IMR-90 (cell line): ENCODE results near the gene RHOH. TPM values are rescaled to one million over a fixed set of nuclear protein-coding genes. Genes with fewer than 3 reads are reported as not detected.

ENCODE experiments used
- ATAC-seq: fragments of 200-7000 bp; cut with Tn5 transposase; 2 replicates; pipeline ENCODE4 v1.9.1; 2020; ENCODE audit warnings: low read depth, mild to moderate bottlenecking, moderate library complexity
- BruUV-seq: library from RNA; stranded (reverse); fragments of 400-500 nt; replicated peaks from 2 replicates; lab custom pipeline; 2021; lab: Mats Ljungman, UMichigan
- CTCF ChIA-PET: fragments of 300-600 bp; formaldehyde crosslinking; extraction: SDS; loops from one replicate; lab custom pipeline; 2021; ENCODE audit warnings: antibody characterized with exemption; lab: Yijun Ruan, JAX
- POLR2A ChIA-PET: fragments of 300-600 bp; sonication (Branson Sonifier 250); formaldehyde crosslinking; loops from one replicate; lab custom pipeline; 2022; ENCODE audit warnings: antibody characterized with exemption; ENCODE audit not compliant: unreplicated experiment; lab: Charles Lee
- DNase-seq: peaks from one replicate; pipeline ENCODE4 v3.0.0; 2013
- H2AFZ ChIP-seq: replicated peaks from 2 replicates; pipeline ENCODE3; 2013; ENCODE audit warnings: low read length, mild to moderate bottlenecking; ENCODE audit not compliant: poor library complexity
- H2AK5ac ChIP-seq: 2 replicates; pipeline ENCODE4 v1.6.1; 2013; ENCODE audit warnings: low read depth, low read length, inconsistent platforms
- H2AK9ac ChIP-seq: replicated peaks from 2 replicates; pipeline ENCODE3; 2013; ENCODE audit warnings: mild to moderate bottlenecking, low read depth, low read length, moderate library complexity; ENCODE audit not compliant: poor library complexity
- H2BK120ac ChIP-seq: 2 replicates; pipeline ENCODE4 v1.6.1; 2013; ENCODE audit warnings: low read depth, low read length, inconsistent platforms
- H2BK15ac ChIP-seq: 3 replicates; pipeline ENCODE4 v1.6.1; 2013; ENCODE audit warnings: low read depth, low read length, inconsistent platforms
- H2BK20ac ChIP-seq: 2 replicates; pipeline ENCODE4 v1.6.1; 2013; ENCODE audit warnings: low read depth, mild to moderate bottlenecking, inconsistent platforms, low read length, moderate library complexity
- H2BK5ac ChIP-seq: 2 replicates; pipeline ENCODE4 v1.6.1; 2013; ENCODE audit warnings: mild to moderate bottlenecking, low read depth, low read length, inconsistent platforms; ENCODE audit not compliant: poor library complexity, severe bottlenecking
- H3K14ac ChIP-seq: replicated peaks from 2 replicates; pipeline ENCODE4 v1.6.1; 2013; ENCODE audit warnings: low read depth, low read length, inconsistent platforms
- H3K18ac ChIP-seq: 2 replicates; pipeline ENCODE4 v1.6.1; 2013; ENCODE audit warnings: low read depth, low read length, control low read depth
- H3K23ac ChIP-seq: 2 replicates; pipeline ENCODE4 v1.6.1; 2013; ENCODE audit warnings: low read depth, low read length, inconsistent platforms
- H3K27ac ChIP-seq: 2 replicates; pipeline ENCODE4 v1.5.1; 2013; ENCODE audit warnings: mild to moderate bottlenecking, control low read depth, low read length; ENCODE audit not compliant: insufficient read depth
- H3K27me3 ChIP-seq: 2 replicates; pipeline ENCODE4 v1.6.1; 2013; ENCODE audit warnings: low read length; ENCODE audit not compliant: control insufficient read depth, insufficient read depth
- H3K36me3 ChIP-seq: 2 replicates; pipeline ENCODE4 v1.6.1; 2013; ENCODE audit warnings: low read length, mixed read lengths; ENCODE audit not compliant: control insufficient read depth, insufficient read depth
- H3K4ac ChIP-seq: 2 replicates; pipeline ENCODE4 v1.6.1; 2013; ENCODE audit warnings: low read depth, low read length, inconsistent platforms
- H3K4me1 ChIP-seq: 2 replicates; pipeline ENCODE4 v1.6.1; 2013; ENCODE audit warnings: low read length, mixed read lengths; ENCODE audit not compliant: control insufficient read depth, insufficient read depth
- H3K4me2 ChIP-seq: 2 replicates; pipeline ENCODE4 v1.6.1; 2013; ENCODE audit warnings: low read depth, mild to moderate bottlenecking, control low read depth, low read length, moderate library complexity
- H3K4me3 ChIP-seq: 2 replicates; pipeline ENCODE4 v1.5.1; 2013; ENCODE audit warnings: low read depth, mild to moderate bottlenecking, control low read depth, low read length, moderate library complexity; ENCODE audit not compliant: insufficient read depth
- H3K56ac ChIP-seq: 2 replicates; pipeline ENCODE4 v1.6.1; 2013; ENCODE audit warnings: low read length, inconsistent platforms; ENCODE audit not compliant: insufficient read depth; ENCODE audit errors: extremely low read depth
- H3K79me1 ChIP-seq, 2 experiments: 2 replicates each; pipeline ENCODE4 v1.6.1; 2013; ENCODE audit warnings: low read length in 2 of 2, inconsistent platforms in 1 of 2, low read depth in 1 of 2
- H3K9ac ChIP-seq: 2 replicates; pipeline ENCODE4 v1.6.1; 2013; ENCODE audit warnings: low read depth, low read length, control low read depth
- H3K9me1 ChIP-seq: 2 replicates; pipeline ENCODE4 v1.6.1; 2013; ENCODE audit warnings: low read length, inconsistent platforms; ENCODE audit not compliant: insufficient read depth
- H3K9me3 ChIP-seq: 2 replicates; pipeline ENCODE4 v1.6.1; 2013; ENCODE audit warnings: low read length; ENCODE audit not compliant: control insufficient read depth, insufficient read depth
- H4K20me1 ChIP-seq: 2 replicates; pipeline ENCODE4 v1.6.1; 2013; ENCODE audit warnings: low read length, inconsistent platforms; ENCODE audit not compliant: insufficient read depth
- H4K5ac ChIP-seq: 2 replicates; pipeline ENCODE4 v1.6.1; 2013; ENCODE audit warnings: mild to moderate bottlenecking, low read depth, low read length, control low read depth
- H4K8ac ChIP-seq, 2 experiments: 2 replicates each; pipeline ENCODE4 v1.6.1; 2013; ENCODE audit warnings: low read depth in 2 of 2, low read length in 2 of 2, control low read depth in 1 of 2, inconsistent platforms in 1 of 2
- H4K91ac ChIP-seq: 2 replicates; pipeline ENCODE4 v1.6.1; 2013; ENCODE audit warnings: low read depth, low read length, inconsistent platforms; ENCODE audit not compliant: insufficient read depth
- CEBPB ChIP-seq: IDR thresholded peaks from 2 replicates; pipeline ENCODE4 v1.6.1; 2012; ENCODE audit warnings: low read depth, low read length, improper control_type of control experiment
- MAZ ChIP-seq: IDR thresholded peaks from 2 replicates; pipeline ENCODE4 v1.6.1; 2012; ENCODE audit warnings: low read depth, mild to moderate bottlenecking, low read length, improper control_type of control experiment, moderate library complexity, borderline replicate concordance
- NFE2L2 ChIP-seq: fragments of 150-350 bp; IDR thresholded peaks from 2 replicates; pipeline ENCODE4 v1.6.1; 2016; ENCODE audit warnings: low read depth, mild to moderate bottlenecking, low read length
- POLR2A ChIP-seq: IDR thresholded peaks from 2 replicates; pipeline ENCODE4 v1.6.1; 2012; ENCODE audit warnings: mild to moderate bottlenecking, low read depth, low read length
- RAD21 ChIP-seq: IDR thresholded peaks from 2 replicates; pipeline ENCODE4 v1.6.1; 2012; ENCODE audit warnings: low read length, improper control_type of control experiment
- RCOR1 ChIP-seq: IDR thresholded peaks from 2 replicates; pipeline ENCODE4 v1.6.1; 2012; ENCODE audit warnings: mild to moderate bottlenecking, low read length, improper control_type of control experiment; ENCODE audit not compliant: insufficient replicate concordance
- RFX5 ChIP-seq: IDR thresholded peaks from 2 replicates; pipeline ENCODE4 v1.8.0; 2012; ENCODE audit warnings: low read depth, mild to moderate bottlenecking, low read length, moderate library complexity
- SMC3 ChIP-seq: fragments of 150-350 bp; IDR thresholded peaks from 2 replicates; pipeline ENCODE4 v1.6.1; 2016; ENCODE audit warnings: low read depth, mild to moderate bottlenecking, antibody characterized with exemption, low read length, moderate library complexity
- WGBS, 2 experiments: methylation state at CpG; one replicate each; pipeline versions ENCODE4 v1.1.5 to v1.1.7; 2013; ENCODE audit warnings: missing lambda C conversion rate in 2 of 2; ENCODE audit not compliant: insufficient read length in 1 of 2; ENCODE audit errors: extremely low coverage in 2 of 2; 5-methylcytosine and 5-hydroxymethylcytosine counted together
- dilution Hi-C: fragments of 300-500 bp; cut with HindIII; formaldehyde crosslinking; loops from one replicate; pipeline ENCODE4 v1.14.3; 2018; ENCODE audit warnings: low sequenced_read_pairs; ENCODE audit not compliant: unreplicated experiment
- in situ Hi-C: fragments of 300-500 bp; cut with MboI; formaldehyde crosslinking; loops from 3 replicates; pipeline ENCODE4 v1.14.3; 2019; ENCODE audit warnings: low sequenced_read_pairs, inconsistent platforms, mixed read lengths
- intact Hi-C: fragments of 100-400 bp; cut with micrococcal nuclease; formaldehyde crosslinking; loops from 2 replicates; pipeline ENCODE4 v1.10.0; 2022
- polyA plus RNA-seq, 3 experiments: library from polyadenylated mRNA; depleted of rRNA; stranded (reverse); fragments of >200 nt; gene quantifications; 2 replicates each; pipeline ENCODE4 v1.2.3, GENCODE V29; 2012; ENCODE audit warnings: low replicate concordance in 1 of 3
- total RNA-seq: library from RNA; depleted of rRNA; stranded (reverse); fragments of >200 nt; gene quantifications from 2 replicates; pipeline ENCODE4 v1.2.3, GENCODE V29; 2012
- TF ChIP-seq, protein P1 (sequence below): conservative IDR thresholded peaks from 2 replicates; pipeline ENCODE4 v1.5.1; 2012; ENCODE audit warnings: mild to moderate bottlenecking, low read depth, low read length, improper control_type of control experiment

RHOH gene
- total and polyA plus RNA-seq, 2 of the 4 experiments (the other 2 are of a cell fraction): not detected

DNA sequence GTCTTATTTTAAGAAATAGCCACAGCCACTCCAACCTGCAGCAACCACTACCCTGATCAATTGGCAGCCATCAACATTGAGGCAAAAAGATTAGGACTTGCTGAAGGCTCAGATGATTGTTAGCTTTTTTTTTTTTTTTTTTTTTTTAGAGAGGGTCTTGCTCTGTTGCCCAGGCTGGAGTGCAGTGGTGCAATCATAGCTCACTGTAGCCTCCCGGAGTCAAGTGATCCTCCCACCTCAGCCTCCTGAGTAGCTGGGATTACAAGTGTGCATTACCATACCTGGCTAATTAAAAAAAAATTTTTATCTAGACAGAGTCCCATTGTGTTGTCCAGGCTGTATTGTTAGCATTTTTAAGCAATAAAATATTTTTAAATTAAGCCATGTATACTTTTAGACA is 26.5 kb downstream of the RHOH start:
- Histone ChIP-seq H2AK9ac (no peak overlapping the region), H2BK120ac (no peak overlapping the region), H4K5ac (no peak overlapping the region), H3K27ac (no peak overlapping the region), H2AFZ (no peak overlapping the region), H3K4me2 (no peak overlapping the region), H3K4me1 (no peaks in the 10 kb centered on the region), H3K18ac (no peak overlapping the region), H4K91ac (no peak overlapping the region), H3K9ac (no peak overlapping the region), H3K9me1 (no peaks in the 10 kb centered on the region), H3K79me1 (no peaks in the 10 kb centered on the region), H3K36me3 (no peaks in the 10 kb centered on the region), H2BK5ac (no peak overlapping the region), H4K8ac (no peak overlapping the region), H3K56ac (no peak overlapping the region), H3K9me3 (peaks cover 3% of the 10 kb centered on the region; the same call in 1 of the 2 replicates), H3K14ac (no peak overlapping the region), H3K27me3 (peaks cover 2% of the 10 kb centered on the region; the same call in 1 of the 2 replicates), H2BK15ac (no peak overlapping the region), H4K20me1 (no peaks in the 10 kb centered on the region), H2AK5ac (no peak overlapping the region), H3K4me3 (no peak overlapping the region), H3K23ac (no peak overlapping the region), H3K4ac (no peak overlapping the region), H2BK20ac (no peak overlapping the region)
- TF ChIP-seq, protein P1, sequence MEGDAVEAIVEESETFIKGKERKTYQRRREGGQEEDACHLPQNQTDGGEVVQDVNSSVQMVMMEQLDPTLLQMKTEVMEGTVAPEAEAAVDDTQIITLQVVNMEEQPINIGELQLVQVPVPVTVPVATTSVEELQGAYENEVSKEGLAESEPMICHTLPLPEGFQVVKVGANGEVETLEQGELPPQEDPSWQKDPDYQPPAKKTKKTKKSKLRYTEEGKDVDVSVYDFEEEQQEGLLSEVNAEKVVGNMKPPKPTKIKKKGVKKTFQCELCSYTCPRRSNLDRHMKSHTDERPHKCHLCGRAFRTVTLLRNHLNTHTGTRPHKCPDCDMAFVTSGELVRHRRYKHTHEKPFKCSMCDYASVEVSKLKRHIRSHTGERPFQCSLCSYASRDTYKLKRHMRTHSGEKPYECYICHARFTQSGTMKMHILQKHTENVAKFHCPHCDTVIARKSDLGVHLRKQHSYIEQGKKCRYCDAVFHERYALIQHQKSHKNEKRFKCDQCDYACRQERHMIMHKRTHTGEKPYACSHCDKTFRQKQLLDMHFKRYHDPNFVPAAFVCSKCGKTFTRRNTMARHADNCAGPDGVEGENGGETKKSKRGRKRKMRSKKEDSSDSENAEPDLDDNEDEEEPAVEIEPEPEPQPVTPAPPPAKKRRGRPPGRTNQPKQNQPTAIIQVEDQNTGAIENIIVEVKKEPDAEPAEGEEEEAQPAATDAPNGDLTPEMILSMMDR: no peak
- no peak for TF ChIP-seq CEBPB
- TF ChIP-seq SMC3: no peak
- TF ChIP-seq RCOR1: no peak
- no peak for TF ChIP-seq RFX5
- no peak for TF ChIP-seq NFE2L2
- TF ChIP-seq RAD21: no peak
- no peak for TF ChIP-seq POLR2A
- no peak for TF ChIP-seq MAZ
- ChIA-PET POLR2A (no interaction called here), CTCF (no interaction called here)
- in situ Hi-C loops: no loop called here
- intact Hi-C loops: no loop called here
- no peak for ATAC-seq
- no TSS peak for BruUV-seq
- dilution Hi-C loops: no loop called here
- DNase-seq: no peak
- WGBS, 2 experiments: no CpG with 5 or more reads among the region's 1 CpG
